ENCODE measurements around the gene TMEM250. TPM values are rescaled to one million over a fixed set of nuclear protein-coding genes. Genes with fewer than 3 reads are reported as not detected.

The TMEM250 gene
- polyA plus RNA-seq, 1 donor (not counting 4 experiments of a cell fraction or from before 2014, with no cell fraction given) = 9.9 TPM

- Histone ChIP-seq H2AFZ (ENCODE audit: control insufficient read depth, low read length) (no peak overlapping the region), H3K27me3 (ENCODE audit: control insufficient read depth, extremely low read depth, insufficient read depth, low read length) (no peaks in the 10 kb centered on the region), H3K9me3 (ENCODE audit: control insufficient read depth, low read depth, low read length) (no peaks in the 10 kb centered on the region), H3K9ac (ENCODE audit: control insufficient read depth, extremely low read depth, insufficient read depth, low read length) (no peak overlapping the region), H3K4me1 (ENCODE audit: control insufficient read depth, extremely low read depth, insufficient read depth, low read length) (peaks cover 18% of the 10 kb centered on the region), H3K9me1 (ENCODE audit: control insufficient read depth, extremely low read depth, insufficient read depth, low read length) (no peaks in the 10 kb centered on the region), H3K79me2 (ENCODE audit: control insufficient read depth, insufficient read depth, low read length) (peaks cover 79% of the 10 kb centered on the region), H3K4me2 (ENCODE audit: control insufficient read depth, extremely low read depth, insufficient read depth, low read depth, low read length) (no peak overlapping the region), H3K4me3 (ENCODE audit: control insufficient read depth in 2 of 3, extremely low read depth in 1 of 3, insufficient read depth in 2 of 3, low read depth in 1 of 3, low read length in 3 of 3) (no peak overlapping the region), H4K20me1 (ENCODE audit: control insufficient read depth, extremely low read depth, insufficient read depth, low read length) (peaks cover 21% of the 10 kb centered on the region), H3K36me3 (ENCODE audit: control insufficient read depth in 2 of 2, extremely low read depth in 1 of 2, insufficient read depth in 2 of 2, low read length in 2 of 2) (peaks cover 5 to 9% of the 10 kb centered on the region in 2 experiments), H3K27ac (ENCODE audit: control insufficient read depth, insufficient read depth, low read length) (no peak overlapping the region)
- dilution Hi-C loops (cut with MboI; ENCODE audit: extremely low pct_ligation_motif_present, low sequenced_read_pairs) = no loop called here
- TF ChIP-seq EZH2 (IDR thresholded peaks at IDR 0.05; ENCODE audit: low read length) = no peak
- TF ChIP-seq, protein P1, sequence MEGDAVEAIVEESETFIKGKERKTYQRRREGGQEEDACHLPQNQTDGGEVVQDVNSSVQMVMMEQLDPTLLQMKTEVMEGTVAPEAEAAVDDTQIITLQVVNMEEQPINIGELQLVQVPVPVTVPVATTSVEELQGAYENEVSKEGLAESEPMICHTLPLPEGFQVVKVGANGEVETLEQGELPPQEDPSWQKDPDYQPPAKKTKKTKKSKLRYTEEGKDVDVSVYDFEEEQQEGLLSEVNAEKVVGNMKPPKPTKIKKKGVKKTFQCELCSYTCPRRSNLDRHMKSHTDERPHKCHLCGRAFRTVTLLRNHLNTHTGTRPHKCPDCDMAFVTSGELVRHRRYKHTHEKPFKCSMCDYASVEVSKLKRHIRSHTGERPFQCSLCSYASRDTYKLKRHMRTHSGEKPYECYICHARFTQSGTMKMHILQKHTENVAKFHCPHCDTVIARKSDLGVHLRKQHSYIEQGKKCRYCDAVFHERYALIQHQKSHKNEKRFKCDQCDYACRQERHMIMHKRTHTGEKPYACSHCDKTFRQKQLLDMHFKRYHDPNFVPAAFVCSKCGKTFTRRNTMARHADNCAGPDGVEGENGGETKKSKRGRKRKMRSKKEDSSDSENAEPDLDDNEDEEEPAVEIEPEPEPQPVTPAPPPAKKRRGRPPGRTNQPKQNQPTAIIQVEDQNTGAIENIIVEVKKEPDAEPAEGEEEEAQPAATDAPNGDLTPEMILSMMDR (optimal IDR thresholded peaks at IDR 0.05 in 1 of 3, IDR thresholded peaks at IDR 0.05 in 1 of 3, conservative IDR thresholded peaks at IDR 0.05 in 1 of 3; ENCODE audit: extremely low read depth in 1 of 3, insufficient read depth in 2 of 3, low read length in 3 of 3) = no peak
- no peak for FAIRE-seq
- DNase-seq (ENCODE audit: low read depth, low spot score) = no peak
These were observed 26.9 kb downstream of the TMEM250 start for GRCh38 chr9:136091582-136092352.

DNA sequence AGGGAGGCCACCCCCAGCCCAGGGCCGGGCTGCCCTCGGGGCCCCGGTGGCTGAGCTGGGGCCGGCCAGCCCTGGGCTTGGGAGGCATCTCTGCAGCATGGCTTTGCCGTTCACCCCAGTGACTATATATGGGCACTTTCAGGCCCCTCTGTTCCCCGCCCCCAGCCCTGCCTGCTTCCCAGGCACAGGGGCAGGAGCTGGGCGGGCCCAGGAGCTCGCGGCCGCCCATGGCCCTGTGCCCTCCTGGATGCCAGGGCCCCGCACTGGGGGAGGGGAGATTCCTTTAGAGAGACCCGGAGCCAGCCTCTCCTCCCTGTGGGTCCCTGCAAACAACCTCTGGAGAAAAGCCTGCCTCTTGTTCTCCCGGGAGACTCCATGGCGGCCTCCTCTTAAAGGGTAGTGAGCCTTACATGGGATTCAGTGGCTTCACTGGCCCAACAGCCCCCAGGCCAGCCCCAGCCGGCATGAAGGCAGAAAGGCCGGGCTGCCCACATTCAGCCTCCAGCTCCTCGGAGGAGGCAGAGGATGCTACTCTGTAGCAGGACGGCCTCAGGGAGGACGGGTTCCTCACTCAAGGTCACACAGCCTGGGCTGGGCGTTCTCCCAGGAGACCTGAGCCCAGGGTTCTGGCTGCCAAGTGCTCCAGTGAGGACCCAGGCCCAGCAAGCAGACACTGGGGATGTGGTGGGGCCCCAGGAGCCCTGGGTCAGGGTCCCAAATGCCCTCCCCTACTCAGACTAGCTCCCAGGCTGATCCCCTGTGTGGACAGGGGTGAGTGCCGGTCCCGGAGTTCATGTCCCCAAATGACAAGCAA lies 27.7 kb downstream of the TMEM250 start:
- TF ChIP-seq EZH2 (IDR thresholded peaks at IDR 0.05; ENCODE audit: low read length) = no peak
- TF ChIP-seq, protein P1 (optimal IDR thresholded peaks at IDR 0.05 in 1 of 3, IDR thresholded peaks at IDR 0.05 in 1 of 3, conservative IDR thresholded peaks at IDR 0.05 in 1 of 3; ENCODE audit: extremely low read depth in 1 of 3, insufficient read depth in 2 of 3, low read length in 3 of 3) = no peak
- no peak for DNase-seq (ENCODE audit: low read depth, low spot score)
- no peaks in the 10 kb centered on the region for H3K9me3 ChIP-seq (ENCODE audit: control insufficient read depth, low read depth, low read length)
- no peaks in the 10 kb centered on the region for H3K9me1 ChIP-seq (ENCODE audit: control insufficient read depth, extremely low read depth, insufficient read depth, low read length)
- H2AFZ ChIP-seq (ENCODE audit: control insufficient read depth, low read length) = no peak overlapping the region
- dilution Hi-C loops (cut with MboI; ENCODE audit: extremely low pct_ligation_motif_present, low sequenced_read_pairs) = no loop called here
- peaks cover 86% of the 10 kb centered on the region for H3K79me2 ChIP-seq (ENCODE audit: control insufficient read depth, insufficient read depth, low read length)
- FAIRE-seq = no peak
- peaks cover 14% of the 10 kb centered on the region for H3K4me1 ChIP-seq (ENCODE audit: control insufficient read depth, extremely low read depth, insufficient read depth, low read length)
- H3K36me3 ChIP-seq (ENCODE audit: control insufficient read depth in 2 of 2, extremely low read depth in 1 of 2, insufficient read depth in 2 of 2, low read length in 2 of 2) = peaks cover 5 to 9% of the 10 kb centered on the region in 2 experiments
- peak overlapping the region; percentile 15 for H3K9ac ChIP-seq (ENCODE audit: control insufficient read depth, extremely low read depth, insufficient read depth, low read length)
- H3K4me3 ChIP-seq (ENCODE audit: control insufficient read depth in 2 of 3, extremely low read depth in 1 of 3, insufficient read depth in 2 of 3, low read depth in 1 of 3, low read length in 3 of 3) = no peak overlapping the region
- peaks cover 21% of the 10 kb centered on the region for H4K20me1 ChIP-seq (ENCODE audit: control insufficient read depth, extremely low read depth, insufficient read depth, low read length)
- no peaks in the 10 kb centered on the region for H3K27me3 ChIP-seq (ENCODE audit: control insufficient read depth, extremely low read depth, insufficient read depth, low read length)
- H3K27ac ChIP-seq (ENCODE audit: control insufficient read depth, insufficient read depth, low read length) = no peak overlapping the region
- no peak overlapping the region for H3K4me2 ChIP-seq (ENCODE audit: control insufficient read depth, extremely low read depth, insufficient read depth, low read depth, low read length)

Measured in keratinocyte (primary cell).